Neural cell (in vitro differentiated cells): Measurements from ENCODE around the gene TEX22. TPM values are rescaled to one million over a fixed set of nuclear protein-coding genes. Genes with fewer than 3 reads are reported as not detected.

ENCODE experiments used
- H2AFZ ChIP-seq: fragments of 200-600, 300-800 bp; sonication (generic), shearing (Covaris generic); 2 replicates; pipeline ENCODE4 v1.6.0; 2014; ENCODE audit warnings: low read depth, mild to moderate bottlenecking, antibody characterized with exemption, low read length, moderate library complexity
- H3F3A ChIP-seq: fragments of 200-600 bp; shearing (Covaris generic); 2 replicates; pipeline ENCODE4 v1.6.1; 2016; ENCODE audit warnings: mild to moderate bottlenecking, moderate library complexity, mixed read lengths, antibody characterized with exemption, low read length; ENCODE audit not compliant: insufficient read depth, poor library complexity, severe bottlenecking
- H3K27ac ChIP-seq: fragments of 200-600, 300-800 bp; sonication (generic), shearing (Covaris generic); 2 replicates; pipeline ENCODE4 v1.5.1; 2014; ENCODE audit warnings: mild to moderate bottlenecking, low read length, moderate library complexity
- H3K27me3 ChIP-seq: fragments of 300-800, 200-600 bp; sonication (generic), shearing (Covaris generic); 2 replicates; pipeline ENCODE4 v1.6.0; 2014; ENCODE audit warnings: mild to moderate bottlenecking, low read depth, low read length, moderate library complexity; ENCODE audit not compliant: insufficient read depth
- H3K36me3 ChIP-seq: fragments of 300-800, 200-600 bp; sonication (generic), shearing (Covaris generic); 2 replicates; pipeline ENCODE4 v1.5.1; 2014; ENCODE audit warnings: mild to moderate bottlenecking, antibody characterized with exemption, low read length, moderate library complexity; ENCODE audit not compliant: insufficient read depth
- H3K4me2 ChIP-seq: fragments of 300-800, 200-600 bp; sonication (generic), shearing (Covaris generic); 2 replicates; pipeline ENCODE4 v1.6.0; 2014; ENCODE audit warnings: mild to moderate bottlenecking, low read length
- H3K4me3 ChIP-seq: fragments of 300-800, 200-600 bp; sonication (generic), shearing (Covaris generic); 2 replicates; pipeline ENCODE4 v1.5.1; 2014; ENCODE audit warnings: mild to moderate bottlenecking, low read length, moderate library complexity
- H3K79me2 ChIP-seq: fragments of 200-600 bp; shearing (Covaris generic); replicated peaks from 2 replicates; pipeline ENCODE4 v1.6.0; 2014; ENCODE audit warnings: mild to moderate bottlenecking, low read length, moderate library complexity; ENCODE audit not compliant: insufficient read depth
- H3K9ac ChIP-seq: fragments of 300-800, 200-600 bp; sonication (generic), shearing (Covaris generic); 2 replicates; pipeline ENCODE4 v1.6.1; 2016; ENCODE audit warnings: mild to moderate bottlenecking, low read length, mixed read lengths
- H3K9me2 ChIP-seq: fragments of 200-600 bp; shearing (Covaris generic); 2 replicates; pipeline ENCODE4 v1.6.1; 2016; ENCODE audit warnings: mild to moderate bottlenecking, low read length, mixed read lengths; ENCODE audit not compliant: insufficient read depth
- H3K9me3 ChIP-seq: fragments of 200-600, 300-800 bp; sonication (generic), shearing (Covaris generic); 2 replicates; pipeline ENCODE4 v1.6.1; 2016; ENCODE audit warnings: mild to moderate bottlenecking, mixed run types, low read length, moderate library complexity, mixed read lengths
- H4K20me1 ChIP-seq: fragments of 200-600 bp; shearing (Covaris generic); 2 replicates; pipeline ENCODE4 v1.6.1; 2016; ENCODE audit warnings: mild to moderate bottlenecking, mixed run types; ENCODE audit not compliant: insufficient read depth
- EP300 ChIP-seq: fragments of 450-650 bp; conservative IDR thresholded peaks from 2 replicates; pipeline ENCODE4 v1.6.1; 2014; ENCODE audit warnings: antibody characterized with exemption, mild to moderate bottlenecking, moderate library complexity; ENCODE audit not compliant: poor library complexity, severe bottlenecking
- EZH2 ChIP-seq: fragments of 200-600, 300-800 bp; shearing (Covaris generic), sonication (generic); IDR thresholded peaks from 2 replicates; pipeline ENCODE4 v1.6.1; 2014; ENCODE audit warnings: antibody characterized with exemption, low read length, borderline replicate concordance, mild to moderate bottlenecking; ENCODE audit not compliant: insufficient read depth, poor library complexity, severe bottlenecking
- MXI1 ChIP-seq: fragments of 450-650 bp; conservative IDR thresholded peaks from 2 replicates; pipeline ENCODE4 v1.6.1; 2014; ENCODE audit warnings: antibody characterized with exemption, mild to moderate bottlenecking; ENCODE audit not compliant: poor library complexity, severe bottlenecking
- POLR2AphosphoS5 ChIP-seq: IDR thresholded peaks from 2 replicates; pipeline ENCODE4 v1.6.1; 2012
- RAD21 ChIP-seq: fragments of 450-650 bp; conservative IDR thresholded peaks from 2 replicates; pipeline ENCODE4 v1.6.1; 2014; ENCODE audit warnings: antibody characterized with exemption, mild to moderate bottlenecking, moderate library complexity
- REST ChIP-seq: IDR thresholded peaks from 2 replicates; pipeline ENCODE4 v1.6.1; 2012; ENCODE audit warnings: borderline replicate concordance
- SMC3 ChIP-seq: fragments of 450-650 bp; conservative IDR thresholded peaks from 2 replicates; pipeline ENCODE4 v1.6.1; 2014; ENCODE audit warnings: antibody characterized with exemption, mild to moderate bottlenecking, moderate library complexity; ENCODE audit not compliant: poor library complexity
- polyA plus RNA-seq: library from polyadenylated mRNA; depleted of rRNA; stranded (reverse); fragments of >200 nt; gene quantifications from 2 replicates; pipeline ENCODE4 v1.2.3, GENCODE V29; 2014

The TEX22 gene
- polyA plus RNA-seq, 1 donor from 2014 or later: 0.22 TPM

DNA sequence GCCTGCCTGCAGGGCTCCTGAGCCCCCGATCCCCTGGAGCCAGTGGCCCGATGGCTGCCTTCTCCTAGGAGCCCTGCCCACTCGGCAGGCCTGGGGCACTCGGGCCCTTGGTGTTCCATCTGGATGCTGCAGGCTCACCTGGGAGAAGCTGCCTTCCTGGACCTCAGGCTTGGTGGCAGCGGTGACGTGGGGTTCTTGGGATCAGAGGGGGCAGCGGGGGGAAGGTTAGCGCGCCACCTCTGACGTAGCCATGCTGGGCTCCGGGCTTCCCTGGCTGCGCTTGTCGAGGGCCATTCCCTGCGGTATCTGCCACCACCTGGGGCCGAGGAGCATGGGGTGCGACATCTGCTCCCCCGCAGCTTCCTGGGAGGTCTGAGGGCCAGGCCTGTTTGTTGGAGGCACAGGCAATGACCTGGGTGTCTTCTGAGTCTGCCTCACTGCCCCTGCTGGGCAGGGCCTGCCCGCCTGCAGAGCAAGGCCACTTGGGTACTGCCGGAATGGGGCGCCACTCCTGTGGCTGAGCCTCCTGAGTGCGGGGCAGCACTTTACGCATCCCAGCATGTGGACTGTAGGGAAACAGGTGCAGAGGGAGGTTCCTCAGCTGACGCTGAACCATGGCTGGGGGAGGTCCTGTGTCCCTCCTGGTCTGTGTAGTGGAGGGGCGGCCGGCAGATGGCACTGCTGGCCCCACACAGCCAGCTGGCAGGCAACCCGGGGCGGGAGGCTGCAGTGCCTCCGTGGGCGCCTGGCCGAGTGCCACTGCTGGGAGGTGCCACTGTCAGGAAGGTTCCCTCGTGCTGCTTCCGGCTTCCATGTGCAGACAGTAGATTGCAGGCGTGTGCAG, 41.6 kb downstream of the TEX22 start:
- Histone ChIP-seq H2AFZ (no peak overlapping the region), H3K4me3 (no peak overlapping the region), H3K79me2 (peaks cover 25% of the 10 kb centered on the region), H3K27ac (no peak overlapping the region), H3K4me2 (no peak overlapping the region), H4K20me1 (peaks cover 3% of the 10 kb centered on the region), H3K36me3 (no peaks in the 10 kb centered on the region), H3K9me3 (no peaks in the 10 kb centered on the region), H3K9ac (no peak overlapping the region), H3F3A (no peaks in the 10 kb centered on the region), H3K9me2 (no peaks in the 10 kb centered on the region), H3K27me3 (no peaks in the 10 kb centered on the region)
- TF ChIP-seq RAD21 (no peak), POLR2AphosphoS5 (no peak), MXI1 (no peak), EZH2 (no peak), REST (no peak), SMC3 (no peak), EP300 (no peak)

DNA sequence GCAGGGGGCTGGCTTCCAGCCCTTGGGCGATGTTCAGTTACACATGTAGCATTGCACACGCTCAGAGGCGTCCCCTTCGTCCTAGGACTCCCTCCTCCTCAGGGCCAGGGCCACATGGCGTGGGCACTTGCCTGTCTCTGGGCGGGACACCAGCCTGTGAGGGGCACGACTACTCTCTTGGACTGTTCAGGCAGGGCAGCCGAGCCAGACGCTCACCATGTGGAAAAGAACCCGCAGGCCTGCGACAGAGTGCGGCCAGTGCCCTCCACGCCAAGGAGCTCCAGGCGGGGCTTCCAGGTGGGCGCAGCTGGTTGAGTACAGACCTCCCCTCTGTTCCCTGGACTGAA, 42.2 kb downstream of the TEX22 start:
- no peak overlapping the region for H3K4me3 ChIP-seq
- no peaks in the 10 kb centered on the region for H3K9me3 ChIP-seq
- H3K9me2 ChIP-seq: no peaks in the 10 kb centered on the region
- no peaks in the 10 kb centered on the region for H3K36me3 ChIP-seq
- no peak overlapping the region for H2AFZ ChIP-seq
- H3K9ac ChIP-seq: no peak overlapping the region
- no peak overlapping the region for H3K27ac ChIP-seq
- H3K79me2 ChIP-seq: peaks cover 19% of the 10 kb centered on the region
- no peaks in the 10 kb centered on the region for H3F3A ChIP-seq
- H3K4me2 ChIP-seq: no peak overlapping the region
- H3K27me3 ChIP-seq: no peaks in the 10 kb centered on the region
- H4K20me1 ChIP-seq: peaks cover 3% of the 10 kb centered on the region
- no peak for TF ChIP-seq REST
